ENCODE measurements around the gene HOXC9.

- no peak for TF ChIP-seq ZBTB43 (CRISPR knock-in tag; IDR thresholded peaks at IDR 0.05)
- no peak for TF ChIP-seq ZSCAN18 (CRISPR knock-in tag; IDR thresholded peaks at IDR 0.05)
- TF ChIP-seq CTCF (IDR thresholded peaks at IDR 0.05) = no peak
- TF ChIP-seq MYBL2 (CRISPR knock-in tag; IDR thresholded peaks at IDR 0.05) = no peak
- no peak for TF ChIP-seq USF2 (CRISPR knock-in tag; IDR thresholded peaks at IDR 0.05)
- no peak for TF ChIP-seq NR3C1 (CRISPR knock-in tag; conservative IDR thresholded peaks at IDR 0.05; ENCODE audit: low read depth)
- TF ChIP-seq FOXP1 (CRISPR knock-in tag; IDR thresholded peaks at IDR 0.05; ENCODE audit: borderline replicate concordance) = no peak
- TF ChIP-seq ARID4B (CRISPR knock-in tag; IDR thresholded peaks at IDR 0.05; ENCODE audit: borderline replicate concordance) = no peak
Observed at GRCh38 chr12:53985692-53985993, 14.3 kb upstream of the HOXC9 start.

All from WTC11 (cell line).